ENCODE results near the gene TYW3. TPM values are rescaled to one million over a fixed set of nuclear protein-coding genes. Genes with fewer than 3 reads are reported as not detected.

The TYW3 gene
- total RNA-seq, 1 experiment from 2014 or later, result 16.2 TPM

- no peak for TF ChIP-seq CTCF (IDR thresholded peaks at IDR 0.05; ENCODE audit: insufficient read depth in 1 of 2, low read depth in 1 of 2, low read length in 1 of 2, severe bottlenecking in 1 of 2, unreplicated experiment in 1 of 2)
- POLR2A ChIA-PET, result no interaction called here
- H3K4me3 ChIP-seq (ENCODE audit: low read depth, low read length), result no peak overlapping the region
- BruUV-seq (replicated peaks), result no TSS peak
- Mint-ChIP-seq H3K9me3 (ENCODE audit: unreplicated experiment) (no peaks in the 10 kb centered on the region), H3K4me1 (ENCODE audit: low read depth, unreplicated experiment) (peaks cover 6% of the 10 kb centered on the region), H3K36me3 (ENCODE audit: insufficient read depth, unreplicated experiment) (no peaks in the 10 kb centered on the region), H3K27me3 (ENCODE audit: insufficient read depth, unreplicated experiment) (no peaks in the 10 kb centered on the region), H3K4me3 (ENCODE audit: unreplicated experiment) (no peak overlapping the region), H3K27ac (ENCODE audit: unreplicated experiment) (no peak overlapping the region)
- CTCF ChIA-PET, result no interaction called here
- H3K36me3 ChIP-seq (ENCODE audit: control insufficient read depth, insufficient read depth, low read length), result no peaks in the 10 kb centered on the region
- no peaks in the 10 kb centered on the region for H3K4me1 ChIP-seq
- H3K27me3 ChIP-seq (replicated peaks; ENCODE audit: control insufficient read depth, insufficient read depth, low read length), result no peaks in the 10 kb centered on the region
- intact Hi-C loops (cut with micrococcal nuclease; ENCODE audit: unreplicated experiment), result loop anchor here (5.0 kb wide), 1 partner anchor 224 kb away; no protein-coding TSS in a partner anchor
- H3K9me3 ChIP-seq, result no peaks in the 10 kb centered on the region
- no peak for DNase-seq
These were observed 42.0 kb upstream of the TYW3 start for GRCh38 chr1:74690909-74691308.

- H3K9me3 Mint-ChIP-seq (ENCODE audit: unreplicated experiment), result no peaks in the 10 kb centered on the region
- H3K4me1 Mint-ChIP-seq (ENCODE audit: low read depth, unreplicated experiment), result peaks cover 6% of the 10 kb centered on the region
- H3K9me3 ChIP-seq, result no peaks in the 10 kb centered on the region
- H3K4me3 Mint-ChIP-seq (ENCODE audit: unreplicated experiment), result no peak overlapping the region
- H3K4me3 ChIP-seq (ENCODE audit: low read depth, low read length), result no peak overlapping the region
- ChIA-PET POLR2A (no interaction called here), CTCF (no interaction called here)
- intact Hi-C loops (cut with micrococcal nuclease; ENCODE audit: unreplicated experiment), result loop anchor here (2.0 to 5.0 kb wide), 2 partner anchors 39 to 226 kb away; partner anchors contain the start of genes CRYZ and TYW3
- H3K4me1 ChIP-seq, result no peaks in the 10 kb centered on the region
- H3K36me3 ChIP-seq (ENCODE audit: control insufficient read depth, insufficient read depth, low read length), result no peaks in the 10 kb centered on the region
- no peak overlapping the region for H3K27ac Mint-ChIP-seq (ENCODE audit: unreplicated experiment)
- no peak for DNase-seq
- BruUV-seq (replicated peaks), result no TSS peak
- no peaks in the 10 kb centered on the region for H3K36me3 Mint-ChIP-seq (ENCODE audit: insufficient read depth, unreplicated experiment)
- TF ChIP-seq CTCF (IDR thresholded peaks at IDR 0.05; ENCODE audit: insufficient read depth in 1 of 2, low read depth in 1 of 2, low read length in 1 of 2, severe bottlenecking in 1 of 2, unreplicated experiment in 1 of 2), result no peak
- no peaks in the 10 kb centered on the region for H3K27me3 Mint-ChIP-seq (ENCODE audit: insufficient read depth, unreplicated experiment)
- H3K27me3 ChIP-seq (replicated peaks; ENCODE audit: control insufficient read depth, insufficient read depth, low read length), result no peaks in the 10 kb centered on the region
These were observed 39.5 kb upstream of the TYW3 start for GRCh38 chr1:74693473-74693872.

GRCh38 chr1:74697832-74698231, 35.1 kb upstream of the TYW3 start:
- Mint-ChIP-seq H3K4me3 (ENCODE audit: unreplicated experiment) (no peak overlapping the region), H3K27me3 (ENCODE audit: insufficient read depth, unreplicated experiment) (no peaks in the 10 kb centered on the region), H3K9me3 (ENCODE audit: unreplicated experiment) (no peaks in the 10 kb centered on the region), H3K27ac (ENCODE audit: unreplicated experiment) (no peak overlapping the region), H3K4me1 (ENCODE audit: low read depth, unreplicated experiment) (no peaks in the 10 kb centered on the region), H3K36me3 (ENCODE audit: insufficient read depth, unreplicated experiment) (peaks cover 10% of the 10 kb centered on the region)
- no peaks in the 10 kb centered on the region for H3K27me3 ChIP-seq (replicated peaks; ENCODE audit: control insufficient read depth, insufficient read depth, low read length)
- H3K4me1 ChIP-seq, result no peaks in the 10 kb centered on the region
- ChIA-PET POLR2A (no interaction called here), CTCF (no interaction called here)
- no peaks in the 10 kb centered on the region for H3K36me3 ChIP-seq (ENCODE audit: control insufficient read depth, insufficient read depth, low read length)
- intact Hi-C loops (cut with micrococcal nuclease; ENCODE audit: unreplicated experiment), result no loop called here
- no peak for TF ChIP-seq CTCF (IDR thresholded peaks at IDR 0.05; ENCODE audit: insufficient read depth in 1 of 2, low read depth in 1 of 2, low read length in 1 of 2, severe bottlenecking in 1 of 2, unreplicated experiment in 1 of 2)
- H3K9me3 ChIP-seq, result no peaks in the 10 kb centered on the region
- no peak for DNase-seq
- H3K4me3 ChIP-seq (ENCODE audit: low read depth, low read length), result no peak overlapping the region
- no TSS peak for BruUV-seq (replicated peaks)
